Prostate gland (tissue), 2 donors: ENCODE data around the gene COL5A1.

Experiments
- CTCF ChIP-seq, 4 experiments: fragments of 200-600 bp in 2 of 4; fragments of 450-650 bp in 2 of 4; sonication (generic) in 2 of 4; IDR thresholded peaks; 1 replicate in 3 of 4; 2 replicates in 1 of 4; pipeline ENCODE4 v1.5.1; 2016 to 2019; ENCODE audit warnings: antibody characterized with exemption in 4 of 4, mild to moderate bottlenecking in 2 of 4, moderate library complexity in 2 of 4
- POLR2A ChIP-seq: fragments of 450-650 bp; IDR thresholded peaks from one replicate; pipeline ENCODE4 v1.6.1; 2016; ENCODE audit warnings: antibody characterized with exemption, mild to moderate bottlenecking

- TF ChIP-seq CTCF (IDR thresholded peaks at IDR 0.05) = no peak
- TF ChIP-seq POLR2A = no peak
These were observed 149.4 kb downstream of the COL5A1 start for GRCh38 chr9:134791009-134791408.
